ENCODE data around the gene POF1B. TPM values are rescaled to one million over a fixed set of nuclear protein-coding genes. Genes with fewer than 3 reads are reported as not detected.

Gene POF1B
- 3.2 and 7.7 TPM in 2 replicates for total RNA-seq

GRCh38 chrX:85379174-85379907 is at the start of gene POF1B:
TSS of gene POF1B (minus strand) at chrX:85379665. CDS start at chrX:85379454, 211 bp downstream.
- no peak for TF ChIP-seq CTCF (IDR thresholded peaks at IDR 0.05; ENCODE audit: insufficient read depth, low read length, severe bottlenecking)
- Histone ChIP-seq H3K27me3 (ENCODE audit: control insufficient read depth, insufficient read depth, low read length) (no peaks in the 10 kb centered on the region), H3K4me3 (ENCODE audit: low read depth, low read length) (peak within 1 kb of the TSS; percentile 19), H3K36me3 (ENCODE audit: control insufficient read depth, insufficient read depth, low read length) (no peaks in the 10 kb centered on the region)
- FAIRE-seq (no peak), DNase-seq (ENCODE audit: low read depth) (peak; percentile 52)

GRCh38 chrX:85429066-85429465 is 49.6 kb upstream of the POF1B start:
- no peak for FAIRE-seq
- no peak for TF ChIP-seq CTCF (IDR thresholded peaks at IDR 0.05; ENCODE audit: insufficient read depth, low read length, severe bottlenecking)

GRCh38 chrX:85419293-85419692 is 39.8 kb upstream of the POF1B start:
- Histone ChIP-seq H3K4me3 (ENCODE audit: low read depth, low read length) (no peak overlapping the region), H3K27me3 (ENCODE audit: control insufficient read depth, insufficient read depth, low read length) (no peaks in the 10 kb centered on the region), H3K36me3 (ENCODE audit: control insufficient read depth, insufficient read depth, low read length) (no peaks in the 10 kb centered on the region)
- TF ChIP-seq CTCF (IDR thresholded peaks at IDR 0.05; ENCODE audit: insufficient read depth, low read length, severe bottlenecking), result no peak
- peak; percentile 74 for DNase-seq (ENCODE audit: low read depth)
- no peak for FAIRE-seq

More at GRCh38 chrX:85429066-85429465, 49.6 kb upstream of the POF1B start:
- DNase-seq (ENCODE audit: low read depth), result no peak
- Histone ChIP-seq H3K27me3 (ENCODE audit: control insufficient read depth, insufficient read depth, low read length) (no peaks in the 10 kb centered on the region), H3K36me3 (ENCODE audit: control insufficient read depth, insufficient read depth, low read length) (no peaks in the 10 kb centered on the region), H3K4me3 (ENCODE audit: low read depth, low read length) (no peak overlapping the region)

- no peak for TF ChIP-seq CTCF (IDR thresholded peaks at IDR 0.05; ENCODE audit: insufficient read depth, low read length, severe bottlenecking)
- Histone ChIP-seq H3K27me3 (ENCODE audit: control insufficient read depth, insufficient read depth, low read length) (no peaks in the 10 kb centered on the region), H3K4me3 (ENCODE audit: low read depth, low read length) (no peak overlapping the region), H3K36me3 (ENCODE audit: control insufficient read depth, insufficient read depth, low read length) (no peaks in the 10 kb centered on the region)
- FAIRE-seq (no peak), DNase-seq (ENCODE audit: low read depth) (no peak)
These were observed 12.4 kb upstream of the POF1B start for GRCh38 chrX:85391878-85392238.

GRCh38 chrX:85391185-85391877 is 11.9 kb upstream of the POF1B start:
- no peak for FAIRE-seq
- no peak for TF ChIP-seq CTCF (IDR thresholded peaks at IDR 0.05; ENCODE audit: insufficient read depth, low read length, severe bottlenecking)
- DNase-seq (ENCODE audit: low read depth), result no peak
- Histone ChIP-seq H3K36me3 (ENCODE audit: control insufficient read depth, insufficient read depth, low read length) (no peaks in the 10 kb centered on the region), H3K4me3 (ENCODE audit: low read depth, low read length) (no peak overlapping the region), H3K27me3 (ENCODE audit: control insufficient read depth, insufficient read depth, low read length) (no peaks in the 10 kb centered on the region)
